ENCODE data around the gene NAALADL2.

NAALADL2 gene

DNA sequence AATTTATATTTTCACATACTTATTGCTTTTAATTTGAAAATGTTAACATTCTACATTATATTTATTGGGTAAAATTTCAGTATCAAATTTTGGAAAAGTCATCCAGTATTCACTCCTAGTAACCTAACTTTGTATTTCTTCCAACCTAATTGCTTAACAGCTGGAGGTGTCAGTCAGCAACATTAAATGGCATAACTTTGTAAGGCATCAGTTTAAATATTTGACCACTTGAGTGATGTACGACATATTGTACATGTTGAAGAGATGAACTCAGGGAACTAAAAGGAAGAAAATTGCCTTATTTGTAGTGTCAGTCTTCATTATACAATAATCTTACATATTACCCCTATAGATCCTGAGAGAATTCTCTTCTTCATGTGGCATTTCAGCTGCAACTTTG is 326.8 kb downstream of the NAALADL2 start:
- in situ Hi-C loops (cut with HindIII; ENCODE audit: low sequenced_read_pairs), result no loop called here

GRCh38 chr3:175186511-175186910 is 327.4 kb downstream of the NAALADL2 start:
- in situ Hi-C loops (cut with HindIII; ENCODE audit: low sequenced_read_pairs), result no loop called here
- H3K4me3 ChIP-seq (ENCODE audit: low read depth, low read length), result no peak overlapping the region
- TF ChIP-seq CTCF (IDR thresholded peaks at IDR 0.05; ENCODE audit: low read depth, low read length, missing control alignments), result no peak
- no peak for DNase-seq (ENCODE audit: low read depth)

More for the DNA sequence above, 326.8 kb downstream of the NAALADL2 start:
- TF ChIP-seq CTCF (IDR thresholded peaks at IDR 0.05; ENCODE audit: low read depth, low read length, missing control alignments), result no peak
- no peak overlapping the region for H3K4me3 ChIP-seq (ENCODE audit: low read depth, low read length)
- DNase-seq (ENCODE audit: low read depth), result no peak

DNA sequence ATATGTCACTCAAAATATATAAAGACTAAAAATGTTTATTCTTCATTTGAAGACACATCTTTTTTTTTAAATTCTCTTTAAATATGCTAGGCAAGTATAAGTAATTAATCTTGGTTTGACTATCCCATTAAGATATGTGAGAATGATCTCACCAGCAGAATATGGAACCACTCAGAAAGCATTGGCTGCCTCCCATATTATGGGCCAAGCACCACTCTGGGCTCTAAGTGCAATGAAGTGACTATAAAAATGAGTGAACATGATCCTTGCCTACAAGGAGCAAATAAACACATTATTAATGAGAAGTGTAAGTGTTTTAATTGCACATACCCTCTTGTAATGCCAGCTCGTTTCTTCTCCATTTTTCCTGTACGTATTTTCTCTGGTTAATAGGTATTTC is 328.5 kb downstream of the NAALADL2 start:
- DNase-seq (ENCODE audit: low read depth), result no peak
- TF ChIP-seq CTCF (IDR thresholded peaks at IDR 0.05; ENCODE audit: low read depth, low read length, missing control alignments), result no peak
- no peak overlapping the region for H3K4me3 ChIP-seq (ENCODE audit: low read depth, low read length)
- in situ Hi-C loops (cut with HindIII; ENCODE audit: low sequenced_read_pairs), result no loop called here

GRCh38 chr3:175192536-175192935 is 333.4 kb downstream of the NAALADL2 start:
- H3K4me3 ChIP-seq (ENCODE audit: low read depth, low read length), result no peak overlapping the region
- in situ Hi-C loops (cut with HindIII; ENCODE audit: low sequenced_read_pairs), result no loop called here
- no peak for DNase-seq (ENCODE audit: low read depth)
- TF ChIP-seq CTCF (IDR thresholded peaks at IDR 0.05; ENCODE audit: low read depth, low read length, missing control alignments), result no peak

GRCh38 chr3:175193815-175194518 is 334.8 kb downstream of the NAALADL2 start:
- H3K4me3 ChIP-seq (ENCODE audit: low read depth, low read length), result no peak overlapping the region
- no peak for TF ChIP-seq CTCF (IDR thresholded peaks at IDR 0.05; ENCODE audit: low read depth, low read length, missing control alignments)
- in situ Hi-C loops (cut with HindIII; ENCODE audit: low sequenced_read_pairs), result no loop called here
- DNase-seq (ENCODE audit: low read depth), result no peak

DNA sequence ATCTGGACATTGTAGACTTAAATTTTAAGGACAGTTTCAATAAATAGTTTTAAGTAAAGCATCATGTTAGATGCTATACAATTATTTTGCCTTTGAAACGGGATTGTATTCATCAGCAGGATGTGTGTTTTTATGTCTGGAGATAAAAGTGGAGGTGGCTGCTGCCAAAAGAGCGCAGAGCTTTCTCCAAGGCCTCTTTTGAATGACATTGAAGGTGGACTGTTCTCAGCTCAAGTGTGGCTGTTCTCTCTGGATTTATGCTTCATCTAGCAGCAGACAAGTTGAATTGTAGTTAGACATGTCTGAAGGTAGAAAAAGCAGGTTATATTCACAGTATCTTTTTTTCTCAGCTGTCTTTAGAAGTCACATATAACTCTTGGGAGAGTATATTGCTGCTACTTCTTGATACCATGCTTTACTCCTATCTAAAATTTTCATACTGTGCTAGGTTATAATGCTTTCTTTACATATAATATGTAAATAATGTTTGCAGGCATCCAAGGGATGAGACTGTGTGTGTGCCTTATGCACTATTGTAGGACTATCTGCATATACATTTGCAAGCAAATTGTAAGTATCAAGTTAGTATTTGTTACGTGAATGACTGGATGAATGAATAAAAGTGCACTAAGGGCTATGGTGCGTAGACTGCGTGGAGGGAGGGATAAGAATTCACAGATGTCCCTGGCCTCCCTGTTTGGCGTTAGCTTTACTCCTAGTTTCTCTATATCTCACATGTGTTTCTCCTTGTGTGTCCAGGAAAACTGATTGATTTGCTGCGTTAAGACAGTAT is 340.1 kb downstream of the NAALADL2 start:
- no peak overlapping the region for H3K4me3 ChIP-seq (ENCODE audit: low read depth, low read length)
- no peak for TF ChIP-seq CTCF (IDR thresholded peaks at IDR 0.05; ENCODE audit: low read depth, low read length, missing control alignments)
- in situ Hi-C loops (cut with HindIII; ENCODE audit: low sequenced_read_pairs), result no loop called here
- no peak for DNase-seq (ENCODE audit: low read depth)

All from astrocyte of the cerebellum (primary cell).